GM20000 (cell line): ENCODE results near the gene HIP1.
"Not testable (repeated sequence)": the region's sequence is repeated elsewhere in the genome, so short reads cannot be mapped to it uniquely, and the experiment has no call there.

ENCODE experiments used
- DNase-seq: peaks from one replicate; pipeline ENCODE4 v3.0.0; 2012; ENCODE audit warnings: low spot score

HIP1 gene

DNA sequence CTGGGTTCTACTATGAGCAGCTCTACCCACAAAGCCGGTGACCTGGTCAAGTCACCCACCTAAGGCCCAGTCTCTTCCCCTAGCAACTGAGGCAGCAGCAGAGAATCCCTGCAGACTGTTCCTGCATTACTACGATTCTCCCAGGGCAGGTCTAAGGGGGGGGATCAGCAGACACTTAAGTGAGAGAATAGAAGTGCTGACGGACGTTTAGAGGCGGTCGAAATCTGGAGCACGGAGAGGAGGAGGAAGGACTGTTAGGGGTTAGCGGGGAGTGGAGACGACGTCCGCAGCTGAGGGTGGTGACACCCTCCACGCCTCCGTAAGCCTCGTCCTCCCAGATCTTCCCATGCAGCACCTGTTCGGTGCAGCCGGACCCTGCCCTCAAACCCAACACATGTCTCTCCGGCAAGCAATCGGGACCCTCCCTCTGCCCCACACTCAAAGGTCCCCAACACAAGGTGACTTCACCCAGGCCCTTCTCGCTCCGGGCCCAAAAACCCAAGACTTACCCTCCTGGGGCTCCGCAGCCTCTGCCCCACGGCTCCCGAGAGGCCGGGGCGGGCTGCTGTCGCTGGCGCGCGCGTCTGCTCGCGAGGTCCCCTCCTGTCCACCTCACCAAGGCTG lies 253.3 kb downstream of the HIP1 start:
- DNase-seq = not testable (repeated sequence)
